Effector CD8-positive, alpha-beta T cell (primary cell): ENCODE measurements around the gene KAT8.
A peak's percentile ranks its signal among the peaks of the same experiment; 100 is the strongest.
"Not testable (repeated sequence)": the region's sequence is repeated elsewhere in the genome, so short reads cannot be mapped to it uniquely, and the experiment has no call there.

Source experiments
- DNase-seq: peaks from one replicate; lab custom pipeline; 2025; lab: John Stamatoyannopoulos, UW

KAT8 gene

GRCh38 chr16:31131841-31132271, 14.4 kb downstream of the KAT8 start:
- no peak for DNase-seq

GRCh38 chr16:31132303-31132979, 15.0 kb downstream of the KAT8 start:
- DNase-seq: no peak

- no peak for DNase-seq
Measured at GRCh38 chr16:31133046-31133501, 15.6 kb downstream of the KAT8 start.

GRCh38 chr16:31134091-31134571, 16.7 kb downstream of the KAT8 start:
- no peak for DNase-seq

- DNase-seq: no peak
Measured at GRCh38 chr16:31134625-31135534, 17.4 kb downstream of the KAT8 start.

- DNase-seq: no peak
Measured at GRCh38 chr16:31135535-31136286, 18.2 kb downstream of the KAT8 start, which contains the start of gene PRSS8. Gene PRSS8, minus strand, starts transcription at chr16:31135727. Its CDS starts 229 bp downstream, at chr16:31135498.

GRCh38 chr16:31136287-31136662, 18.8 kb downstream of the KAT8 start:
- DNase-seq: no peak

- not testable (repeated sequence) for DNase-seq
Measured at GRCh38 chr16:31136822-31137499, 19.5 kb downstream of the KAT8 start.

GRCh38 chr16:31138621-31139578, 21.4 kb downstream of the KAT8 start:
- DNase-seq: no peak

- DNase-seq: not testable (repeated sequence)
Measured at GRCh38 chr16:31141071-31141469, 23.6 kb downstream of the KAT8 start.

GRCh38 chr16:31141489-31142108, 24.1 kb downstream of the KAT8 start:
- no peak for DNase-seq

- peak; percentile 98 for DNase-seq
Measured at GRCh38 chr16:31142109-31143010, 24.9 kb downstream of the KAT8 start.

GRCh38 chr16:31143011-31143693, 25.7 kb downstream of the KAT8 start:
- DNase-seq: no peak

- no peak for DNase-seq
Measured at GRCh38 chr16:31143694-31144148, 26.3 kb downstream of the KAT8 start.

GRCh38 chr16:31144418-31144817, 27.0 kb downstream of the KAT8 start:
- not testable (repeated sequence) for DNase-seq

GRCh38 chr16:31145398-31145990, 28.0 kb downstream of the KAT8 start:
- no peak for DNase-seq

- no peak for DNase-seq
Measured at GRCh38 chr16:31147574-31147973, 30.1 kb downstream of the KAT8 start.
